Neutrophil (primary cell): ENCODE measurements around the gene LDLRAD4.

Source experiments
- H3K27ac ChIP-seq: fragments of 200-600 bp; sonication (generic); 2 replicates; pipeline ENCODE4 v1.5.1; 2016; ENCODE audit warnings: mild to moderate bottlenecking, moderate library complexity
- H3K27me3 ChIP-seq: fragments of 200-600 bp; sonication (generic); 2 replicates; pipeline ENCODE4 v1.6.0; 2016; ENCODE audit warnings: mild to moderate bottlenecking
- H3K36me3 ChIP-seq: fragments of 200-600 bp; sonication (generic); 2 replicates; pipeline ENCODE4 v1.5.1; 2017
- H3K4me1 ChIP-seq, 2 experiments: fragments of 200-600 bp in 1 of 2; sonication (generic) in 1 of 2; 1 replicate in 1 of 2; 2 replicates in 1 of 2; pipeline versions ENCODE4 v1.5.1 to v1.6.1; 2013 to 2016; ENCODE audit warnings: low read depth in 1 of 2, low read length in 1 of 2, mild to moderate bottlenecking in 1 of 2, moderate library complexity in 1 of 2; ENCODE audit not compliant: control insufficient read depth in 1 of 2, insufficient read depth in 1 of 2
- H3K4me3 ChIP-seq, 2 experiments: fragments of 200-600 bp in 1 of 2; sonication (generic) in 1 of 2; 1 replicate in 1 of 2; 2 replicates in 1 of 2; pipeline ENCODE4 v1.5.1; 2013 to 2016; ENCODE audit warnings: low read depth in 1 of 2, low read length in 1 of 2, mild to moderate bottlenecking in 1 of 2, moderate library complexity in 1 of 2
- H3K9me3 ChIP-seq: fragments of 200-600 bp; sonication (generic); 2 replicates; pipeline ENCODE4 v1.5.1; 2016
- CTCF ChIP-seq: fragments of 200-600 bp; sonication (generic); IDR thresholded peaks from 2 replicates; pipeline ENCODE4 v1.5.1; 2016; ENCODE audit warnings: antibody characterized with exemption

LDLRAD4 gene

GRCh38 chr18:13616525-13617035 lies 398.0 kb downstream of the LDLRAD4 start:
- H3K4me3 ChIP-seq = no peak overlapping the region
- peaks cover 8% of the 10 kb centered on the region for H3K36me3 ChIP-seq
- H3K27ac ChIP-seq = no peak overlapping the region
- H3K4me1 ChIP-seq = peaks cover 7 to 16% of the 10 kb centered on the region in 2 experiments
- H3K27me3 ChIP-seq = peaks cover 40% of the 10 kb centered on the region
- TF ChIP-seq CTCF = no peak
- H3K9me3 ChIP-seq = no peaks in the 10 kb centered on the region

- no peak overlapping the region for H3K4me3 ChIP-seq
- no peak for TF ChIP-seq CTCF
Observed at GRCh38 chr18:13617826-13618515, 399.4 kb downstream of the LDLRAD4 start.

GRCh38 chr18:13618760-13619438 lies 400.3 kb downstream of the LDLRAD4 start:
- H3K27me3 ChIP-seq = peaks cover 17% of the 10 kb centered on the region
- TF ChIP-seq CTCF = no peak
- peaks cover 17% of the 10 kb centered on the region for H3K36me3 ChIP-seq
- H3K4me1 ChIP-seq = peaks cover 0 to 6% of the 10 kb centered on the region in 2 experiments
- no peak overlapping the region for H3K27ac ChIP-seq
- no peaks in the 10 kb centered on the region for H3K9me3 ChIP-seq
- H3K4me3 ChIP-seq = no peak overlapping the region

More at GRCh38 chr18:13617826-13618515, 399.4 kb downstream of the LDLRAD4 start:
- Histone ChIP-seq H3K36me3 (peaks cover 8% of the 10 kb centered on the region), H3K27me3 (peaks cover 27% of the 10 kb centered on the region), H3K9me3 (no peaks in the 10 kb centered on the region), H3K4me1 (peaks cover 0 to 6% of the 10 kb centered on the region in 2 experiments), H3K27ac (no peak overlapping the region)

- Histone ChIP-seq H3K4me1 (peaks cover 0 to 5% of the 10 kb centered on the region in 2 experiments), H3K27me3 (peaks cover 10% of the 10 kb centered on the region), H3K27ac (no peak overlapping the region), H3K4me3 (no peak overlapping the region), H3K9me3 (no peaks in the 10 kb centered on the region), H3K36me3 (peaks cover 23% of the 10 kb centered on the region)
- no peak for TF ChIP-seq CTCF
Observed at GRCh38 chr18:13619505-13620205, 401.1 kb downstream of the LDLRAD4 start.

GRCh38 chr18:13620206-13620672 lies 401.7 kb downstream of the LDLRAD4 start:
- Histone ChIP-seq H3K27ac (no peak overlapping the region), H3K9me3 (no peaks in the 10 kb centered on the region), H3K36me3 (peaks cover 23% of the 10 kb centered on the region), H3K27me3 (peaks cover 4% of the 10 kb centered on the region), H3K4me3 (no peak overlapping the region), H3K4me1 (no peaks in the 10 kb centered on the region)
- no peak for TF ChIP-seq CTCF
